Fibroblast of peridontal ligament (primary cell): Measurements from ENCODE around the gene DSCAM.

Source experiments
- DNase-seq: peaks from one replicate; pipeline ENCODE4 v3.0.0-alpha.2; 2010; ENCODE audit errors: extremely low read depth

The DSCAM gene

GRCh38 chr21:40662889-40663288 lies 184.1 kb downstream of the DSCAM start:
- no peak for DNase-seq

- DNase-seq, result no peak
These were observed 186.5 kb downstream of the DSCAM start for GRCh38 chr21:40660461-40660860.

- no peak for DNase-seq
These were observed 188.6 kb downstream of the DSCAM start for GRCh38 chr21:40658311-40658710.

- DNase-seq, result no peak
These were observed 194.5 kb downstream of the DSCAM start for GRCh38 chr21:40652436-40652835.

- DNase-seq, result no peak
These were observed 199.3 kb downstream of the DSCAM start for GRCh38 chr21:40647706-40648105.

GRCh38 chr21:40646651-40647050 lies 200.3 kb downstream of the DSCAM start:
- no peak for DNase-seq

GRCh38 chr21:40641042-40641441 lies 205.9 kb downstream of the DSCAM start:
- no peak for DNase-seq

- DNase-seq, result no peak
These were observed 206.6 kb downstream of the DSCAM start for GRCh38 chr21:40640266-40640789.

GRCh38 chr21:40639616-40640194 lies 207.3 kb downstream of the DSCAM start:
- DNase-seq, result no peak

GRCh38 chr21:40638466-40639251 lies 208.3 kb downstream of the DSCAM start:
- no peak for DNase-seq

- no peak for DNase-seq
These were observed 210.9 kb downstream of the DSCAM start for GRCh38 chr21:40636026-40636425.

GRCh38 chr21:40635391-40635790 lies 211.6 kb downstream of the DSCAM start:
- DNase-seq, result no peak

- no peak for DNase-seq
These were observed 212.8 kb downstream of the DSCAM start for GRCh38 chr21:40634141-40634540.

- no peak for DNase-seq
These were observed 213.9 kb downstream of the DSCAM start for GRCh38 chr21:40633048-40633447.

GRCh38 chr21:40631211-40631610 lies 215.7 kb downstream of the DSCAM start:
- no peak for DNase-seq

GRCh38 chr21:40625991-40626390 lies 221.0 kb downstream of the DSCAM start:
- DNase-seq, result no peak

GRCh38 chr21:40623528-40623927 lies 223.4 kb downstream of the DSCAM start:
- no peak for DNase-seq

GRCh38 chr21:40622531-40622930 lies 224.4 kb downstream of the DSCAM start:
- DNase-seq, result no peak

GRCh38 chr21:40620386-40621145 lies 226.4 kb downstream of the DSCAM start:
- DNase-seq, result no peak

- no peak for DNase-seq
These were observed 228.6 kb downstream of the DSCAM start for GRCh38 chr21:40618191-40618973.

- DNase-seq, result no peak
These were observed 230.6 kb downstream of the DSCAM start for GRCh38 chr21:40616377-40616704.
